ENCODE results near the gene ASMTL.

Gene ASMTL

GRCh38 chrX:1444561-1445500, 7.9 kb downstream of the ASMTL start:
- Histone ChIP-seq H3K4me3 (ENCODE audit: low read depth in 1 of 2, low read length in 1 of 2) (no peak overlapping the region), H3K4me1 (ENCODE audit: control insufficient read depth in 1 of 2, insufficient read depth in 1 of 2, low read depth in 1 of 2, low read length in 1 of 2) (no peaks in the 10 kb centered on the region), H3K27ac (no peak overlapping the region), H3K9me3 (peaks cover 7% of the 10 kb centered on the region), H3K36me3 (peaks cover 13% of the 10 kb centered on the region), H3K27me3 (no peaks in the 10 kb centered on the region)
- no peak for TF ChIP-seq CTCF (IDR thresholded peaks at IDR 0.05)

- Histone ChIP-seq H3K4me1 (ENCODE audit: control insufficient read depth in 1 of 2, insufficient read depth in 1 of 2, low read depth in 1 of 2, low read length in 1 of 2) (no peaks in the 10 kb centered on the region), H3K36me3 (peaks cover 22% of the 10 kb centered on the region), H3K4me3 (ENCODE audit: low read depth in 1 of 2, low read length in 1 of 2) (no peak overlapping the region), H3K27ac (no peak overlapping the region), H3K27me3 (no peaks in the 10 kb centered on the region), H3K9me3 (peaks cover 6% of the 10 kb centered on the region)
- no peak for TF ChIP-seq CTCF (IDR thresholded peaks at IDR 0.05)
Observed at GRCh38 chrX:1443496-1444075, 9.1 kb downstream of the ASMTL start.

GRCh38 chrX:1442724-1443367, 9.9 kb downstream of the ASMTL start:
- H3K36me3 ChIP-seq = peaks cover 25% of the 10 kb centered on the region

GRCh38 chrX:1442016-1442665, 10.6 kb downstream of the ASMTL start:
- Histone ChIP-seq H3K36me3 (peaks cover 30% of the 10 kb centered on the region), H3K4me1 (ENCODE audit: control insufficient read depth in 1 of 2, insufficient read depth in 1 of 2, low read depth in 1 of 2, low read length in 1 of 2) (no peaks in the 10 kb centered on the region), H3K4me3 (ENCODE audit: low read depth in 1 of 2, low read length in 1 of 2) (no peak overlapping the region), H3K9me3 (peaks cover 4% of the 10 kb centered on the region), H3K27me3 (no peaks in the 10 kb centered on the region), H3K27ac (no peak overlapping the region)
- TF ChIP-seq CTCF (IDR thresholded peaks at IDR 0.05) = no peak

More at GRCh38 chrX:1442724-1443367, 9.9 kb downstream of the ASMTL start:
- Histone ChIP-seq H3K4me1 (ENCODE audit: control insufficient read depth in 1 of 2, insufficient read depth in 1 of 2, low read depth in 1 of 2, low read length in 1 of 2) (no peaks in the 10 kb centered on the region), H3K9me3 (peaks cover 4% of the 10 kb centered on the region), H3K4me3 (ENCODE audit: low read depth in 1 of 2, low read length in 1 of 2) (no peak overlapping the region), H3K27me3 (no peaks in the 10 kb centered on the region), H3K27ac (no peak overlapping the region)
- TF ChIP-seq CTCF (IDR thresholded peaks at IDR 0.05) = no peak

- peaks cover 4% of the 10 kb centered on the region for H3K9me3 ChIP-seq
- H3K27ac ChIP-seq = no peak overlapping the region
- no peak for TF ChIP-seq CTCF (IDR thresholded peaks at IDR 0.05)
- H3K4me3 ChIP-seq (ENCODE audit: low read depth in 1 of 2, low read length in 1 of 2) = no peak overlapping the region
- peaks cover 43% of the 10 kb centered on the region for H3K36me3 ChIP-seq
- no peaks in the 10 kb centered on the region for H3K4me1 ChIP-seq (ENCODE audit: control insufficient read depth in 1 of 2, insufficient read depth in 1 of 2, low read depth in 1 of 2, low read length in 1 of 2)
- no peaks in the 10 kb centered on the region for H3K27me3 ChIP-seq
Observed at GRCh38 chrX:1440506-1440905, 12.2 kb downstream of the ASMTL start.
